Putamen (tissue), 1 donor: ENCODE measurements around the gene SYT2.
"Not testable (repeated sequence)": the region's sequence is repeated elsewhere in the genome, so short reads cannot be mapped to it uniquely, and the experiment has no call there.

Experiments used
- DNase-seq: peaks from one replicate; pipeline ENCODE4 v3.0.0-alpha.2; 2016; ENCODE audit warnings: low spot score

Gene SYT2

GRCh38 chr1:202642619-202643291 lies 67.5 kb downstream of the SYT2 start:
- no peak for DNase-seq

GRCh38 chr1:202642212-202642611 lies 68.0 kb downstream of the SYT2 start:
- DNase-seq = no peak

GRCh38 chr1:202639500-202639899 lies 70.8 kb downstream of the SYT2 start:
- DNase-seq = no peak

GRCh38 chr1:202638701-202639305 lies 71.5 kb downstream of the SYT2 start:
- not testable (repeated sequence) for DNase-seq

- no peak for DNase-seq
These were observed 72.1 kb downstream of the SYT2 start for GRCh38 chr1:202638019-202638700.

GRCh38 chr1:202637321-202638018 lies 72.8 kb downstream of the SYT2 start:
- not testable (repeated sequence) for DNase-seq

GRCh38 chr1:202636171-202636570 lies 74.1 kb downstream of the SYT2 start:
- DNase-seq = not testable (repeated sequence)

- DNase-seq = peak; percentile 63
These were observed 78.0 kb downstream of the SYT2 start for GRCh38 chr1:202632241-202632640.

- no peak for DNase-seq
These were observed 79.0 kb downstream of the SYT2 start for GRCh38 chr1:202631076-202631923.

GRCh38 chr1:202630541-202630940 lies 79.7 kb downstream of the SYT2 start:
- no peak for DNase-seq

GRCh38 chr1:202630096-202630495 lies 80.2 kb downstream of the SYT2 start:
- not testable (repeated sequence) for DNase-seq

- DNase-seq = not testable (repeated sequence)
These were observed 80.9 kb downstream of the SYT2 start for GRCh38 chr1:202629257-202629811.

GRCh38 chr1:202628646-202629215 lies 81.5 kb downstream of the SYT2 start:
- DNase-seq = no peak

GRCh38 chr1:202627841-202628565 lies 82.3 kb downstream of the SYT2 start:
- DNase-seq = no peak

GRCh38 chr1:202627036-202627435 lies 83.2 kb downstream of the SYT2 start:
- DNase-seq = not testable (repeated sequence)

- no peak for DNase-seq
These were observed 84.6 kb downstream of the SYT2 start for GRCh38 chr1:202625416-202626360.

GRCh38 chr1:202624781-202625108 lies 85.5 kb downstream of the SYT2 start:
- DNase-seq = no peak

- DNase-seq = no peak
These were observed 86.0 kb downstream of the SYT2 start for GRCh38 chr1:202624088-202624780.

GRCh38 chr1:202623476-202623875 lies 86.8 kb downstream of the SYT2 start:
- not testable (repeated sequence) for DNase-seq
